ACHN (cell line): ENCODE measurements around the gene RABGEF1.
"Not testable (repeated sequence)": the region's sequence is repeated elsewhere in the genome, so short reads cannot be mapped to it uniquely, and the experiment has no call there.

ENCODE experiments used
- DNase-seq: peaks from one replicate; pipeline ENCODE4 v3.0.0-alpha.2; 2015
- in situ Hi-C: cut with HindIII; loops from 2 replicates; pipeline ENCODE4 v1.10.0; 2017; ENCODE audit warnings: low sequenced_read_pairs, low pct_ligation_motif_present, low pct_unique_long_range_greater_than_20kb

Gene RABGEF1

GRCh38 chr7:66830976-66831375, 90.4 kb downstream of the RABGEF1 start:
- DNase-seq, in situ Hi-C loops: not testable (repeated sequence)

- in situ Hi-C loops: no loop called here
- no peak for DNase-seq
These were observed 92.2 kb downstream of the RABGEF1 start for GRCh38 chr7:66832531-66833351.

GRCh38 chr7:66837007-66837406, 96.5 kb downstream of the RABGEF1 start:
- in situ Hi-C loops: no loop called here

GRCh38 chr7:66837661-66838060, 97.1 kb downstream of the RABGEF1 start:
- in situ Hi-C loops: no loop called here
- no peak for DNase-seq

More at GRCh38 chr7:66837007-66837406, 96.5 kb downstream of the RABGEF1 start:
- peak; percentile 43 for DNase-seq

- no peak for DNase-seq
- in situ Hi-C loops: no loop called here
These were observed 99.3 kb downstream of the RABGEF1 start for GRCh38 chr7:66839814-66840213.

GRCh38 chr7:66840316-66840715, 99.8 kb downstream of the RABGEF1 start:
- no peak for DNase-seq
- in situ Hi-C loops: no loop called here

GRCh38 chr7:66841898-66842297, 101.4 kb downstream of the RABGEF1 start:
- in situ Hi-C loops: no loop called here
- DNase-seq: no peak

GRCh38 chr7:66843492-66843891, 103.0 kb downstream of the RABGEF1 start:
- in situ Hi-C loops, DNase-seq: not testable (repeated sequence)

GRCh38 chr7:66844552-66845378, 104.2 kb downstream of the RABGEF1 start:
- DNase-seq: peak; percentile 100
- in situ Hi-C loops: no loop called here

- no peak for DNase-seq
- in situ Hi-C loops: no loop called here
These were observed 105.0 kb downstream of the RABGEF1 start for GRCh38 chr7:66845379-66846095.

- DNase-seq, in situ Hi-C loops: not testable (repeated sequence)
These were observed 105.5 kb downstream of the RABGEF1 start for GRCh38 chr7:66846096-66846445.

- in situ Hi-C loops, DNase-seq: not testable (repeated sequence)
These were observed 107.0 kb downstream of the RABGEF1 start for GRCh38 chr7:66847523-66847855.

- no peak for DNase-seq
- in situ Hi-C loops: no loop called here
These were observed 107.6 kb downstream of the RABGEF1 start for GRCh38 chr7:66847879-66848790.

GRCh38 chr7:66859339-66859738, 118.8 kb downstream of the RABGEF1 start:
- in situ Hi-C loops: no loop called here
- DNase-seq: no peak

- in situ Hi-C loops: no loop called here
- DNase-seq: no peak
These were observed 119.5 kb downstream of the RABGEF1 start for GRCh38 chr7:66859794-66860645.

GRCh38 chr7:66860767-66861166, 120.2 kb downstream of the RABGEF1 start:
- DNase-seq: no peak
- in situ Hi-C loops: no loop called here
